K562 (cell line): ENCODE results near the gene KDM5A. TPM values are rescaled to one million over a fixed set of nuclear protein-coding genes. Genes with fewer than 3 reads are reported as not detected.

Experiments
- ATAC-seq: fragments of 200-7000 bp; cut with Tn5 transposase; 3 replicates; pipeline ENCODE4 v1.9.1; 2020; ENCODE audit warnings: moderate library complexity
- BruUV-seq: library from RNA; stranded (reverse); fragments of 400-500 nt; replicated peaks from 2 replicates; lab custom pipeline; 2021; lab: Mats Ljungman, UMichigan
- CTCF ChIA-PET: fragments of 300-600 bp; formaldehyde crosslinking; extraction: SDS; loops from one replicate; lab custom pipeline; 2021; ENCODE audit warnings: low intra/inter-chr PET ratio; lab: Yijun Ruan, JAX
- POLR2A ChIA-PET: fragments of 300-600, 350-650 bp; sonication (Branson Sonifier 250); formaldehyde crosslinking; extraction: SDS; loops from one replicate; lab custom pipeline; 2021; ENCODE audit warnings: antibody characterized with exemption, inconsistent platforms; lab: Yijun Ruan, JAX
- DNase-seq, 4 experiments: peaks; one replicate each; pipeline versions ENCODE4 v3.0.0 to v3.0.0-alpha.2; 2011 to 2018; ENCODE audit warnings: low spot score in 3 of 4, mixed read lengths in 3 of 4; ENCODE audit errors: extremely low read depth in 1 of 4
- FAIRE-seq: peaks from 2 replicates; lab custom pipeline; 2011; peaks lifted over from hg19 to GRCh38; lab: Jason Lieb, UNC
- H2AFZ ChIP-seq: 2 replicates; pipeline ENCODE4 v1.6.0; 2011; ENCODE audit warnings: low read depth, low read length, control low read depth, inconsistent platforms
- H3K27ac ChIP-seq: fragments of 200-600 bp; 3 replicates; pipeline ENCODE4 v1.8.0; 2011; ENCODE audit warnings: low read depth, mild to moderate bottlenecking, control low read depth, inconsistent platforms, low read length, moderate library complexity, mixed read lengths; ENCODE audit errors: extremely low read depth
- H3K27me3 ChIP-seq, 2 experiments: fragments of 300-600 bp in 1 of 2; 2 replicates in 1 of 2; 3 replicates in 1 of 2; pipeline versions ENCODE4 v1.6.0 to v1.8.0; 2011; ENCODE audit warnings: inconsistent platforms in 2 of 2, low read length in 2 of 2, mild to moderate bottlenecking in 1 of 2, mixed read lengths in 1 of 2, moderate library complexity in 1 of 2; ENCODE audit not compliant: control insufficient read depth in 2 of 2, insufficient read depth in 2 of 2
- H3K36me3 ChIP-seq: fragments of 300-600 bp; 3 replicates; pipeline ENCODE4 v1.8.0; 2011; ENCODE audit warnings: mild to moderate bottlenecking, low read length, inconsistent platforms; ENCODE audit not compliant: control insufficient read depth, insufficient read depth
- H3K4me1 ChIP-seq, 2 experiments: fragments of 200-600 bp in 1 of 2; replicated peaks in 1 of 2; 2 replicates in 1 of 2; 3 replicates in 1 of 2; pipeline versions ENCODE4 v1.5.1 to v1.8.0; 2011; ENCODE audit warnings: inconsistent platforms in 2 of 2, low read length in 2 of 2, mild to moderate bottlenecking in 1 of 2, mixed read lengths in 1 of 2, moderate library complexity in 1 of 2; ENCODE audit not compliant: control insufficient read depth in 2 of 2, insufficient read depth in 2 of 2
- H3K4me2 ChIP-seq: 2 replicates; pipeline ENCODE4 v1.6.1; 2011; ENCODE audit warnings: low read length, control low read depth, inconsistent platforms, mixed read lengths; ENCODE audit not compliant: insufficient read depth
- H3K4me3 ChIP-seq: fragments of 200-600 bp; sonication (generic), shearing (Covaris generic); 2 replicates; pipeline ENCODE4 v1.5.1; 2016; ENCODE audit warnings: control low read depth, inconsistent platforms
- H3K79me2 ChIP-seq: fragments of 200-600 bp; 3 replicates; pipeline ENCODE4 v1.8.0; 2011; ENCODE audit warnings: low read length, inconsistent platforms; ENCODE audit not compliant: control insufficient read depth, insufficient read depth
- H3K9ac ChIP-seq, 2 experiments: 2 replicates each; pipeline versions ENCODE4 v1.6.0 to v1.6.1; 2011; ENCODE audit warnings: low read depth in 2 of 2, low read length in 2 of 2, control low read depth in 1 of 2, inconsistent platforms in 1 of 2, mild to moderate bottlenecking in 1 of 2, mixed read lengths in 1 of 2; ENCODE audit not compliant: insufficient read depth in 1 of 2
- H3K9me1 ChIP-seq: one replicate; pipeline ENCODE4 v1.6.0; 2011; ENCODE audit warnings: inconsistent platforms, mild to moderate bottlenecking, low read length, moderate library complexity; ENCODE audit not compliant: control insufficient read depth, insufficient read depth
- H3K9me3 ChIP-seq: replicated peaks from 2 replicates; pipeline ENCODE4 v1.5.1; 2011; ENCODE audit warnings: low read depth, low read length, inconsistent platforms; ENCODE audit not compliant: control insufficient read depth, insufficient read depth
- H4K20me1 ChIP-seq: replicated peaks from 2 replicates; pipeline ENCODE4 v1.6.1; 2011; ENCODE audit warnings: low read length, inconsistent platforms, mixed read lengths; ENCODE audit not compliant: control insufficient read depth, insufficient read depth
- CREB3L1 ChIP-seq: fragments of 450-650 bp; IDR thresholded peaks from 2 replicates; pipeline ENCODE4 v1.6.1; 2014; ENCODE audit warnings: low read depth, mild to moderate bottlenecking, moderate library complexity, borderline replicate concordance
- MCM7 ChIP-seq, 2 experiments: fragments of 450-650 bp; IDR thresholded peaks; 2 replicates each; pipeline ENCODE4 v1.6.1; 2016 to 2018
- NR0B1 ChIP-seq: fragments of 450-650 bp; IDR thresholded peaks from one replicate; pipeline ENCODE4 v1.6.1; 2018; ENCODE audit warnings: mild to moderate bottlenecking, moderate library complexity; ENCODE audit not compliant: partially characterized antibody
- PRPF4 ChIP-seq: fragments of 200-400 bp; formaldehyde crosslinking; IDR thresholded peaks from one replicate; pipeline ENCODE4 v1.6.1; 2017; ENCODE audit warnings: low read length, low read depth, mild to moderate bottlenecking; ENCODE audit not compliant: insufficient read depth, poor library complexity, severe bottlenecking
- SREBF1 ChIP-seq: fragments of 150-350 bp; IDR thresholded peaks from 2 replicates; pipeline ENCODE4 v1.6.1; 2014; ENCODE audit warnings: antibody characterized with exemption, low read depth, low read length, borderline replicate concordance
- SRSF3 ChIP-seq: fragments of 200-400 bp; formaldehyde crosslinking; IDR thresholded peaks from 2 replicates; pipeline ENCODE4 v1.6.1; 2016; ENCODE audit warnings: mild to moderate bottlenecking, low read length, moderate library complexity; ENCODE audit not compliant: insufficient read depth
- VEZF1 ChIP-seq: fragments of 200-800 bp; sonication (Bioruptor generic); IDR thresholded peaks from 2 replicates; pipeline ENCODE4 v1.6.1; 2017; ENCODE audit warnings: missing genetic modification characterization, missing compliant biosample characterization
- WGBS: fragments of 100-300 bp; shearing (Covaris generic); methylation state at CpG from one replicate; pipeline ENCODE4 v1.1.6; 2016; ENCODE audit warnings: low coverage, mixed read lengths; ENCODE audit not compliant: insufficient coverage; ENCODE audit errors: missing lambda C conversion rate; 5-methylcytosine and 5-hydroxymethylcytosine counted together
- in situ Hi-C: fragments of 300-500 bp; cut with MboI; formaldehyde crosslinking; loops from 4 replicates; pipeline ENCODE4 v1.15.0; 2018; ENCODE audit warnings: inconsistent platforms, mixed read lengths
- intact Hi-C: fragments of 100-400 bp; cut with micrococcal nuclease; formaldehyde crosslinking; loops from 2 replicates; pipeline ENCODE4 v1.14.2; 2022
- polyA plus RNA-seq, 8 experiments: library from polyadenylated mRNA; depleted of rRNA in 4 of 8; stranded (reverse) in 5 of 8; unstranded in 3 of 8; fragments of >200 nt; fragmentation: Nextera tagmentation in 2 of 8; fragmentation: Illumina TruSeq in 1 of 8; extraction: Ambion mirVana in 2 of 8; extraction: Trizol in 1 of 8; gene quantifications; 2 replicates each; pipeline versions ENCODE4 v1.2.1 to v1.2.3, GENCODE V29; 2011 to 2014; ENCODE audit warnings: inconsistent platforms in 1 of 8, missing spikeins in 1 of 8
- total RNA-seq, 7 experiments: library from RNA; depleted of rRNA in 6 of 7; stranded (reverse); fragments of >200 nt in 6 of 7; fragmentation: Illumina TruSeq in 2 of 7; extraction: Trizol in 2 of 7; gene quantifications; 2 replicates each; pipeline versions ENCODE4 v1.2.1 to v1.2.3, GENCODE V29; 2011 to 2021; ENCODE audit warnings: low replicate concordance in 1 of 7

Gene KDM5A
- total and polyA plus RNA-seq, 9 of the 15 experiments (the other 6 are each of a cell fraction or from before 2014, with no cell fraction given) = 5.5 to 35.1 (median 13.1) TPM

- Histone ChIP-seq H2AFZ (peak within 1 kb of the TSS; percentile 43), H3K4me3 (no peak within 1 kb of the TSS), H3K4me1 (peaks cover 0 to 12% of the 10 kb centered on the region in 2 experiments; a peak in 3 of 5 replicates), H3K36me3 (no peaks in the 10 kb centered on the region), H3K9ac (no peak within 1 kb of the TSS), H3K4me2 (no peak within 1 kb of the TSS), H3K9me1 (no peaks in the 10 kb centered on the region), H3K27me3 (peaks cover 0 to 3% of the 10 kb centered on the region in 2 experiments; a peak in 2 of 5 replicates), H4K20me1 (no peaks in the 10 kb centered on the region), H3K9me3 (no peaks in the 10 kb centered on the region), H3K27ac (no peak within 1 kb of the TSS; the same call in 2 of the 3 replicates), H3K79me2 (no peaks in the 10 kb centered on the region)
- FAIRE-seq (no peak), DNase-seq (peak in 1 of 4 experiments; percentile 8), ATAC-seq (peak; percentile 68)
- TF ChIP-seq PRPF4 = no peak
- TF ChIP-seq VEZF1 (CRISPR knock-in tag) = peak; percentile 52; the same call in 1 of the 2 replicates
- TF ChIP-seq CREB3L1 = no peak
- TF ChIP-seq SRSF3 = no peak
- no peak for TF ChIP-seq MCM7 (IDR thresholded peaks at IDR 0.05)
- no peak for TF ChIP-seq NR0B1
- TF ChIP-seq SREBF1 = no peak
- POLR2A ChIA-PET = no interaction called here
- 20% methylated on average over 5 of the region's 7 CpGs for WGBS
- BruUV-seq = no TSS peak
- CTCF ChIA-PET = no interaction called here
- in situ Hi-C loops (no loop called here), intact Hi-C loops (no loop called here)
These were observed 126.3 kb downstream of the KDM5A start, which contains the start of gene SLC6A13 for GRCh38 chr12:262817-263216. SLC6A13 (minus strand) TSS chr12:262836; CDS start chr12:260052, 2,784 bp downstream.
